ENCODE results near the gene MECP2.

Gene MECP2

DNA sequence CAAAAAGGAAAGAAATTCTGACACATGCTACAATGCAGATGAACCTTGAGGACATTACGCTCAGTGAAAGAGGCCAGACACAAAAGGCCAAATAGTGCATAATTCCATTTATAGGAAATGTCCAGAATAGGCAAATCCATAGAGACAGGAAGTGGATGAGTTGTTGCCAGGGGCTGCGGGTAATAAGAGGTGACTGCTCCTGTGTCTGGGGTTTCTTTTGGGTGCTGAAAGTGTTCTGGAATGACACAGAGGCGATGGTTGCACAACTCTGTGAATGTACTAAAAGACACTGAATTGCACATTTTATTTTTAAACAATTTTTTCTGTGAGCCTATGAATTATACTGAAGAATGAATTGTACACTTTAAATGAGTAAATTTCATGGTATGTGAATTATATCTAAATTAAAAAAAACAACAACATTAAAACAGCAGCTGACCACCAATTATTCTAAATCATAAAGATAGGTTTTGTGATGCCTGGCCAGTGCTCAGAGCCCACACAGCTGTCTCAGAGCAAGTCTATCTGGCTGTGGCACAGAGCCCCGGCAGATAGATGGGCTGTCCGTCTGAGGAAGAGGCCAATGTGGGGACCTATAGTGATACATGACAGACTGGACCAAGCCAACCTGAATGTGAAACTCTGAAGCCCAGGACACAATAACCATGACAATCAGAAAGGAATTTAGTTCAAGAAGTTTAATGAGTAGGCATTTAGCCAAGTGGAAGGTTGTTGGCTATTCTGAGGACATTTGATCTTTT lies 54.3 kb downstream of the MECP2 start:
- ChIA-PET CTCF (no interaction called here), POLR2A (no interaction called here)
- TF ChIP-seq, protein P1, sequence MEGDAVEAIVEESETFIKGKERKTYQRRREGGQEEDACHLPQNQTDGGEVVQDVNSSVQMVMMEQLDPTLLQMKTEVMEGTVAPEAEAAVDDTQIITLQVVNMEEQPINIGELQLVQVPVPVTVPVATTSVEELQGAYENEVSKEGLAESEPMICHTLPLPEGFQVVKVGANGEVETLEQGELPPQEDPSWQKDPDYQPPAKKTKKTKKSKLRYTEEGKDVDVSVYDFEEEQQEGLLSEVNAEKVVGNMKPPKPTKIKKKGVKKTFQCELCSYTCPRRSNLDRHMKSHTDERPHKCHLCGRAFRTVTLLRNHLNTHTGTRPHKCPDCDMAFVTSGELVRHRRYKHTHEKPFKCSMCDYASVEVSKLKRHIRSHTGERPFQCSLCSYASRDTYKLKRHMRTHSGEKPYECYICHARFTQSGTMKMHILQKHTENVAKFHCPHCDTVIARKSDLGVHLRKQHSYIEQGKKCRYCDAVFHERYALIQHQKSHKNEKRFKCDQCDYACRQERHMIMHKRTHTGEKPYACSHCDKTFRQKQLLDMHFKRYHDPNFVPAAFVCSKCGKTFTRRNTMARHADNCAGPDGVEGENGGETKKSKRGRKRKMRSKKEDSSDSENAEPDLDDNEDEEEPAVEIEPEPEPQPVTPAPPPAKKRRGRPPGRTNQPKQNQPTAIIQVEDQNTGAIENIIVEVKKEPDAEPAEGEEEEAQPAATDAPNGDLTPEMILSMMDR (IDR thresholded peaks at IDR 0.05; ENCODE audit: control extremely low read depth, extremely low read depth, low read depth, missing control alignments): no peak
- DNase-seq (ENCODE audit: extremely low spot score): no peak

DNA sequence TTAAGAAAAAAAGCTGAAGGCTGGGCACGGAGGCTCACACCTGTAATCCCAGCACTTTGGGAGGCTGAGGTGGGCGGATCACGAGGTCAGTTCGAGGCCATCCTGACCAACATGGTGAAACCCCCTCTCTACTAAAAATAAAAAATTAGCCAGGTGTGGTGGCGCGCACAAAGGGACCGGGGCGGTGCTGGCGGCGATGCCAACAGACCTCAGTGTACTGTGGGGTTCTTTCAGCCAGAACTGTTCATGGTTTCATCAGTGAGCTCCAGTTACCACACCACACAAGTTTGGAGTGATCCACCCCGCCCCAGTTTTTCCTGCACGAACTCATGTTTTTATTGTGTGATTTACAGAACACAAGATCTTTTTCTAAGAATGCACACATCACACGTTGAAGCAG lies 56.7 kb downstream of the MECP2 start:
- DNase-seq (ENCODE audit: extremely low spot score): no peak
- ChIA-PET CTCF (interaction anchor here (0.8 to 2.2 kb wide), 7 partner anchors 9 to 267 kb away, joined by 3 to 12 read pairs (median 3); no protein-coding TSS in a partner anchor), POLR2A (no interaction called here)
- TF ChIP-seq, protein P1 (IDR thresholded peaks at IDR 0.05; ENCODE audit: control extremely low read depth, extremely low read depth, low read depth, missing control alignments): no peak

DNA sequence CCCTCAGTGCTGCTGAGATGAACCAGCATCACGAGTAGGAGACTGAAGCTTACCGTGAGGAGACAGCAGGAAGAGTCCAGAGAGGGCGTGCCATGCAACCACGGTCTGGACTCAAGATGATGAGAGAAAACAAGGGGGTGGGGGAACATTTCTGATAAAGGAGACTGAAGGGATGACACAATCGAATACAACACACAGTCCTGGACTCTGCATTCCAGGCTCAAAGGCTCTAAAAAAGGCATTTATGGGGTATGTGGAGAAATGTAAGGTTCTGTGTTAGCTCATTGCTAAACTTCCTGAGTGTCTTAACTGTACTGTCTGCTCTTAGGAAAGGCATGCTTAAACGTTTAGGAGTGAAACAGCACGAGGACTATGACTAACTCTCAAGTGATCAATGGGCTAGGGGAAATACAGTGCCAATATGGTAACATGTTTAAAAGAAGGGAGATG lies 57.2 kb downstream of the MECP2 start:
- TF ChIP-seq, protein P1 (IDR thresholded peaks at IDR 0.05; ENCODE audit: control extremely low read depth, extremely low read depth, low read depth, missing control alignments): no peak

DNA sequence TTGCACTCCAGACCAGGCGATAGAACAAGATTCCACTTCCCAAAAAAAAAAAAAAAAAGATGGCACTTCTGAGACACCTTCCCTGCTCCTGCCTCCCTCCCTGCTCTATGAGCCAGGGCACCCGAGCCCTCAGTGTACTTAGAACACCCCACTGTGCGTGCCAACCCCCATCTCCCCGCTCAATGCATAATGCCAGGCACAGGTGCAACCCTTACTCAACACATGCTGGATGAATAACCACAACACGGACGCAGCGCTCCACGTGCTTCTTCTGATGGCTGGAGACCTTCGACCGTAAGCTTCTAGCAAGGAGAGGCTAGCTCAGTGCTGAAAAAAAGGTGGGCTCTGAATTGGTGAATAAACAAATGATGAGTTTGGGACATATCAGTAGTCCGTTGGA lies 57.9 kb downstream of the MECP2 start:
- no peak for DNase-seq (ENCODE audit: extremely low spot score)
- POLR2A ChIA-PET: interaction anchor here (0.5 kb wide), 1 partner anchor 73 kb away, joined by 6 read pairs; no protein-coding TSS in a partner anchor
- TF ChIP-seq, protein P1 (IDR thresholded peaks at IDR 0.05; ENCODE audit: control extremely low read depth, extremely low read depth, low read depth, missing control alignments): no peak
- CTCF ChIA-PET: interaction anchor here (1.4 to 1.5 kb wide), 2 partner anchors 9 to 268 kb away, joined by 3 to 7 read pairs; no protein-coding TSS in a partner anchor

More for the DNA sequence above, 57.2 kb downstream of the MECP2 start:
- no peak for DNase-seq (ENCODE audit: extremely low spot score)
- ChIA-PET POLR2A (no interaction called here), CTCF (interaction anchor here (0.8 to 2.2 kb wide), 7 partner anchors 9 to 268 kb away, joined by 3 to 12 read pairs (median 3); no protein-coding TSS in a partner anchor)

DNA sequence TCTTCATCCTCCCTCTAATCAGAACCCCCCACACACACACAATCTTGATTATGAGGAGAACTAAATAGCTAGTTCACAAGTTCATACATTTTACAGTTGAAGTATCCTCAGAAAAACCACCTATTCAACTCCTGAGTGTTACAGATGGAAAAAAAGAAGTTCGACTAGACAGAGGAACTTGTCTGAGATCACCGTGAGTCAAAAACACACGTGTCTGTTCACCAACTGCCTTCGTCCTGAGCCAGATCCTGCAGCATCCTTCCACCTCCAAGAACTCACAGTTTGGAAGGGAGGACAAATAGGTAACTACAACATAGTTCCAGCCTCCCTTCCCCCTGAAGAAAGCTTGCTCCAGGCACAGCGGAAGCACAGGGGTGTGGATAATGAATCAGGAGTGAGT lies 58.9 kb downstream of the MECP2 start:
- ChIA-PET CTCF (no interaction called here), POLR2A (no interaction called here)
- TF ChIP-seq, protein P1 (IDR thresholded peaks at IDR 0.05; ENCODE audit: control extremely low read depth, extremely low read depth, low read depth, missing control alignments): no peak
- no peak for DNase-seq (ENCODE audit: extremely low spot score)

DNA sequence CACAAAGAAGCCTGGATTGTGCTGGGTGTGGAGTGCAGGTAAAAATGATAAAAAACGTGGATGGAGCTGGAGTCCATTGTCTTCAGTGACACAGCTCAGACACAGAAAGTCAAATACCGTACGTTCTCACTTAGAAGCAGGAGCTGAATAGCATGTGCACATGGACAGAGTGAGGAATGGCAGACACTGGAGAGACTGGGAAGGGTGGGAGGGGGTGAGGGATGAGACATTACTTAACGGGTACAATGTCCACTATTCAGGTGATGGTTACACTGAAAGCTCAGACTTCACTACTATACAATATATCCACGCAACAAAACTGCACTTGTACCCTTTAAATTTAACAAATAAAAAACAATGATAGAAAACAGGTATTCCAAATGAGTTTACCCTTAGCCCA lies 59.8 kb downstream of the MECP2 start:
- no peak for DNase-seq (ENCODE audit: extremely low spot score)
- POLR2A ChIA-PET: interaction anchor here (0.7 kb wide), 1 partner anchor 19 kb away, joined by 7 read pairs; no protein-coding TSS in a partner anchor
- CTCF ChIA-PET: no interaction called here
- TF ChIP-seq, protein P1 (IDR thresholded peaks at IDR 0.05; ENCODE audit: control extremely low read depth, extremely low read depth, low read depth, missing control alignments): no peak
